HEK293T (cell line): ENCODE data around the gene JMJD4.

Experiments used
- CTCF ChIA-PET: fragments of 350-600 bp; formaldehyde crosslinking; extraction: SDS; loops from one replicate; lab custom pipeline; 2021; ENCODE audit warnings: antibody characterized with exemption, inconsistent platforms; lab: Yijun Ruan, JAX
- POLR2A ChIA-PET: fragments of 350-600 bp; formaldehyde crosslinking; extraction: SDS; loops from one replicate; lab custom pipeline; 2020; ENCODE audit warnings: antibody characterized with exemption, inconsistent platforms; lab: Yijun Ruan, JAX
- DNase-seq: peaks from one replicate; pipeline ENCODE4 v3.0.0; 2012; ENCODE audit warnings: mixed read lengths; ENCODE audit errors: extremely low spot score
- ARNT ChIP-seq: fragments of 450-650 bp; IDR thresholded peaks from 2 replicates; pipeline ENCODE4 v1.6.1; 2017; ENCODE audit warnings: mild to moderate bottlenecking
- BHLHE40 ChIP-seq: fragments of 450-650 bp; IDR thresholded peaks from 2 replicates; pipeline ENCODE4 v1.6.1; 2016; ENCODE audit warnings: mild to moderate bottlenecking, moderate library complexity, borderline replicate concordance
- CTBP1 ChIP-seq: fragments of 450-650 bp; IDR thresholded peaks from 2 replicates; pipeline ENCODE4 v1.6.1; 2016; ENCODE audit warnings: borderline replicate concordance
- ELF4 ChIP-seq: fragments of 450-650 bp; IDR thresholded peaks from 2 replicates; pipeline ENCODE4 v1.6.1; 2017; ENCODE audit warnings: antibody characterized with exemption
- FOXA1 ChIP-seq: fragments of 450-650 bp; IDR thresholded peaks from 2 replicates; pipeline ENCODE4 v1.6.1; 2016; ENCODE audit warnings: mild to moderate bottlenecking
- FOXK2 ChIP-seq: fragments of 450-650 bp; IDR thresholded peaks from 2 replicates; pipeline ENCODE4 v1.6.1; 2016; ENCODE audit warnings: mild to moderate bottlenecking
- FOXM1 ChIP-seq: fragments of 450-650 bp; IDR thresholded peaks from 2 replicates; pipeline ENCODE4 v1.6.1; 2017; ENCODE audit warnings: mild to moderate bottlenecking, borderline replicate concordance
- HDGF ChIP-seq: fragments of 450-650 bp; IDR thresholded peaks from 2 replicates; pipeline ENCODE4 v1.6.1; 2017; ENCODE audit warnings: antibody characterized with exemption, borderline replicate concordance
- L3MBTL2 ChIP-seq: fragments of 450-650 bp; conservative IDR thresholded peaks from 2 replicates; pipeline ENCODE4 v1.6.1; 2016; ENCODE audit warnings: mild to moderate bottlenecking
- LEF1 ChIP-seq: fragments of 450-650 bp; IDR thresholded peaks from 2 replicates; pipeline ENCODE4 v1.6.1; 2017; ENCODE audit warnings: mild to moderate bottlenecking, borderline replicate concordance
- NFRKB ChIP-seq: fragments of 450-650 bp; IDR thresholded peaks from 2 replicates; pipeline ENCODE4 v1.6.1; 2016; ENCODE audit warnings: mild to moderate bottlenecking, moderate library complexity
- SP1 ChIP-seq: fragments of 450-650 bp; IDR thresholded peaks from 2 replicates; pipeline ENCODE4 v1.6.1; 2017
- SUZ12 ChIP-seq: fragments of 450-650 bp; IDR thresholded peaks from 2 replicates; pipeline ENCODE4 v1.6.1; 2016; ENCODE audit warnings: mild to moderate bottlenecking
- TARDBP ChIP-seq: fragments of 450-650 bp; IDR thresholded peaks from 2 replicates; pipeline ENCODE4 v1.6.1; 2016
- ZNF384 ChIP-seq: fragments of 450-650 bp; IDR thresholded peaks from 2 replicates; pipeline ENCODE4 v1.6.1; 2016
- TF ChIP-seq, protein P1 (sequence below): fragments of 450-650 bp; IDR thresholded peaks from 2 replicates; pipeline ENCODE4 v1.6.1; 2016

The JMJD4 gene

DNA sequence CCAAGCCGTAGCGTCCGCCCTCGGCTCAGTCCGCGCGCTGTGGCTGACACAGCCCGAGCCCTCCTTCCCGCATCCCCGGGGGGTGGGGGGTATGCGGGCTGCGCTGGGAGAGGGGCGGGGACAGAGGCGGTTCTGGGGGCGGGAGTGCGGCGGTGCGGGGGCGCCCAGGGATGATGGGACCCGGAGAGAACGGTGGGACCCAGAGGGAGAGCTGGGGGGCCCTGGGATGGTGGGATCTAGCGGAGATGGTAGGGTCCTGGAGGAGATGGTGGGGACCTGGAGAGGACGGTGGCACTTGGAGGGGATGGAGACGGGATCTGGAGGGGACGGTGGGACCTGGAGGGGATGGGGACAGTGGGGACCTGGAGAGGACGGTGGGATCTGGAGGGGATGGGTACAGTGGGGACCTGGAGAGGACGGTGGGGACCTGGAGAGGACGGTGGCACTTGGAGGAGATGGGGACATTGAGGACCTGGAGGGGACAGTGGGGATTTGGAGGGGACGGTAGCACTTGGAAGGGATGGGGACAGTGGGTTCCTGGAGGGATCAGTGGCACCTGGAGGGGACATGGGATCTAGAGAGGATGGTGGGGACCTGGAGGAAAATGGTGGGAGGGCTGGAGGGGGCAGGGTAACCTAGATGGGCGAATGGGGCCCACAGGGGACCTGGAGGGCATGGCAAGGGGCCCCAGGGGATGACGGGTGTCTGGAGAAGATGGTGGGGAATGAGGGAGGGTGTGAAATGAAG lies 610 bp upstream of the JMJD4 start:
- TF ChIP-seq HDGF (no peak), ARNT (no peak), FOXM1 (no peak)
- DNase-seq = no peak
- POLR2A ChIA-PET = interaction anchor here (0.8 to 2.1 kb wide), 9 partner anchors 8 to 405 kb away, joined by 3 to 10 read pairs (median 4); no protein-coding TSS in a partner anchor
- CTCF ChIA-PET = interaction anchor here (0.6 kb wide), 1 partner anchor 268 kb away, joined by 3 read pairs; no protein-coding TSS in a partner anchor

DNA sequence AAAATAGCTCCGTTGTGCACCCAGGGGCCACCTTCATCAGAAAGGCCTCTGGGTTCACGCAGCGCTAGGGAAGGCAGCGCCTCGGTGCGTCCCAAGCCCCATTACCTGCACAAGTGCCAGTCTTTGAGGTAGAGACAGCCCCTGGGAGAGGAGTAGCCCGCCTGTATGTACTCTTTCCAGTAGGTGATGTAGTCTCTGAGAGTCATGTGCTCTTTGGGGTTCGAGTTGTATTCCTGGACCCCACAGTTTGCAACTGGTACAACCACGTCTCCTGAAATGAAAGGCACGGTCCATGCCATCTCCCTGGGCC lies 601 bp downstream of the JMJD4 start:
- DNase-seq = no peak
- TF ChIP-seq TARDBP = no peak
- TF ChIP-seq HDGF = no peak
- TF ChIP-seq, protein P1, sequence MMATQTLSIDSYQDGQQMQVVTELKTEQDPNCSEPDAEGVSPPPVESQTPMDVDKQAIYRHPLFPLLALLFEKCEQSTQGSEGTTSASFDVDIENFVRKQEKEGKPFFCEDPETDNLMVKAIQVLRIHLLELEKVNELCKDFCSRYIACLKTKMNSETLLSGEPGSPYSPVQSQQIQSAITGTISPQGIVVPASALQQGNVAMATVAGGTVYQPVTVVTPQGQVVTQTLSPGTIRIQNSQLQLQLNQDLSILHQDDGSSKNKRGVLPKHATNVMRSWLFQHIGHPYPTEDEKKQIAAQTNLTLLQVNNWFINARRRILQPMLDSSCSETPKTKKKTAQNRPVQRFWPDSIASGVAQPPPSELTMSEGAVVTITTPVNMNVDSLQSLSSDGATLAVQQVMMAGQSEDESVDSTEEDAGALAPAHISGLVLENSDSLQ = no peak
- no peak for TF ChIP-seq SP1
- TF ChIP-seq L3MBTL2 = no peak
- no peak for TF ChIP-seq FOXK2
- no peak for TF ChIP-seq ARNT
- no peak for TF ChIP-seq LEF1
- TF ChIP-seq CTBP1 = no peak
- TF ChIP-seq BHLHE40 = no peak
- no peak for TF ChIP-seq ELF4
- TF ChIP-seq SUZ12 = no peak
- ChIA-PET CTCF (no interaction called here), POLR2A (interaction anchor here (0.8 to 2.1 kb wide), 9 partner anchors 9 to 406 kb away, joined by 3 to 10 read pairs (median 4); no protein-coding TSS in a partner anchor)

DNA sequence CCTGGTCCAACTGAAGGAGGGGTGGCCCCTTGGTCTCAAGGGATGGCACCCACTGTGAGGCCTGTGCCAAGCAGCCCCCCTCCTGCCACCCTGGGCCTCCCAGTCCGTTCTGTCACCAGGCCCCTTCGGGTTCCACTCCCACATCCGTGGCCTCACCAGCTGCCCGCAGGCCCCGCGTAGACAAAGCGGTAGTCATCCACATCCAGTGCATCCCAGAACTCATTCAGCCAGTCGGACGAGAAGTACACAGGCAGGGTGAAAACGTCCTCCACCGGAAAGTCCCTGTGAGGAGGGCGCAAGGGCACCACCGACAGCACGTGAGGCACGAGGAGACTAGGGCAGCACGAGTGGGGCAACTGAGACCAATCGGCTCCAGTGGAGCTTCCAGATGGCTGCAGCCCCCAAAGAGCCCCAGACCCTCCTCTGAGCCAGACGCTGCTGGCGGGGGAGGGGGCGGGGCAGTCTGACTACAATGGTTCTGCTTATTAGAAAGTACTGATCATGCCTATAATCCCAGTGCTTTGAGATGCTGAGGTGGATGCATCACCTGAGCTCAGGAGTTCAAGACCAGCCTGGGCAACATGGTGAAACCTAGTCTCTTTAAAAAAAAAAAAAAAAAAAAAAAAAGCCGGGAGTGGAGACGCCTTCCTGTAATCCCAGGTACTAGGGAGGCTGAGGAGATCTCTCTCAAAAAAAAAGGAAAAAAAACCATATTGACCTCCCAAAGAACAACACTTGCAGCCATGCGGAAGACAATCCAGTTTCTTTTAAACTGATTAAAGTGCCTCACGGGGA lies 1.2 kb downstream of the JMJD4 start:
- POLR2A ChIA-PET = interaction anchor here (0.9 to 2.1 kb wide), 3 partner anchors 11 to 29 kb away, joined by 3 to 7 read pairs (median 6); no protein-coding TSS in a partner anchor
- peak; percentile 74; the same call in 1 of the 2 replicates for TF ChIP-seq ZNF384
- TF ChIP-seq BHLHE40 = no peak
- no peak for TF ChIP-seq HDGF
- no peak for DNase-seq
- CTCF ChIA-PET = no interaction called here

- POLR2A ChIA-PET = interaction anchor here (0.9 kb wide), 1 partner anchor 29 kb away, joined by 3 read pairs; no protein-coding TSS in a partner anchor
- CTCF ChIA-PET = no interaction called here
- TF ChIP-seq, protein P1 = no peak
- TF ChIP-seq ARNT (no peak), ELF4 (no peak), BHLHE40 (no peak), FOXM1 (no peak), NFRKB (no peak), FOXK2 (no peak), L3MBTL2 (no peak), HDGF (no peak), LEF1 (no peak), SUZ12 (no peak), SP1 (no peak), FOXA1 (no peak), TARDBP (no peak), CTBP1 (no peak), ZNF384 (no peak)
- DNase-seq = no peak
Observed at GRCh38 chr1:227733309-227733705, 1.8 kb downstream of the JMJD4 start.

DNA sequence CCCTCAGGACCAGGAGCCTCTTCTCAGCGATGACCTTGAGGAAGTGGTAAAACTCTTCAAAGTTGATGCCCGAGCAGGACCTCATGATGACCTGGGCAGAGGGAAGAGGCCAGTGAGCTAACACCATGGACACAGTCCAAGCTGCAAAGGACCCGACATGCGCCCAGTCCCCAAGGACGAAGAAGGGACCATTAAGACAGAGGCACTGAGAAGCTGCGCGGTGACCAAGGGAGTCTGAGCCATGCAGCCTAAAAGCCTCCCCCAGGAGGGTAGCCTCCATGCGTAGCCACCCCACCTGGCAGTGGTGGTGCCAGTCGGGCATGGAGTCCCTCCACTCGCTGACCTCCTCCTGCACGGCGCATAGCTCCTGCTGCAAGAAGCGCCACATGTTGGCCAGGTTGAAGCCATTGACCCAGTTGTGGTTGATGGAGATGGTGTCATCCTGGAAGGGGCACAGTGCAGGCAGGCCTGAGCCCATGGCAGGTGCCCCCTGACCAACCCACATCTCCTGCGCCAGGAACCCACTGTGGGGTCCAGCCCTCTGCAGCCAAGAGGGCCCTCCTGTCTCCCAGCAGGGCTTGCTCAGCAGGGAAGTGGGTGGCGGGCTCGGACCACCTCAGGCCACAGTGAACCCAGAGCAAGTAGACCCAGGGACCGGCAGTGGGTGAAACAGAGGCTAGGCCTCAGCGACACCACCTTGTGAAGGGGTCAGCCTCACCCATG lies 2.4 kb downstream of the JMJD4 start:
- ChIA-PET CTCF (no interaction called here), POLR2A (no interaction called here)
- no peak for DNase-seq
- TF ChIP-seq, protein P1 = no peak
- no peak for TF ChIP-seq ELF4
- no peak for TF ChIP-seq BHLHE40

GRCh38 chr1:227731696-227732585 lies 3.2 kb downstream of the JMJD4 start:
- DNase-seq = no peak
- TF ChIP-seq ELF4 = no peak
- TF ChIP-seq L3MBTL2 = no peak
- ChIA-PET CTCF (no interaction called here), POLR2A (no interaction called here)
